ENCODE measurements around the gene HAP1.
A peak's percentile ranks its signal among the peaks of the same experiment; 100 is the strongest.

Gene HAP1

DNA sequence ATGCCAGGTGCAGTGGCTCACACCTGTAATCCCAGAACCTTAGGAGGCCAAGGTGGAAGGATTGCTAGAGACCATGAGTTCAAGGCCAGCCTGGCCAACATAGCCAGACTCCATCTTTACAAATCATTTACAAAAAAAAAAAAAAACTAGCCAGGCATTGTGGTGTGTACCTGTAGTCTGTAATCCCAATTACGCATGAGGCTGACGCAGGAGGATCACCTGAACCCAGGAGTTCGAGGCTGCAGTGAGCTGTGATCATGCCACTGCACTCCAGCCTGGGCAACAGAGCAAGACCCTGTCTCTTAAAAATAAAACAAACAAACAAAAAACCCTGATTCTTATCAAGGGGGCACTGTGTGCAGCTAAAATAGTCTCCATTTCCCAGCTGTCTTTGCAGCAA is 16.8 kb upstream of the HAP1 start:
- DNase-seq (ENCODE audit: low read depth in 1 of 2, low spot score in 1 of 2), result no peak
- TF ChIP-seq JUND (IDR thresholded peaks at IDR 0.05; ENCODE audit: low read depth), result no peak
- in situ Hi-C loops (cut with HindIII; ENCODE audit: low pct_unique_long_range_greater_than_20kb, low sequenced_read_pairs), result no loop called here

DNA sequence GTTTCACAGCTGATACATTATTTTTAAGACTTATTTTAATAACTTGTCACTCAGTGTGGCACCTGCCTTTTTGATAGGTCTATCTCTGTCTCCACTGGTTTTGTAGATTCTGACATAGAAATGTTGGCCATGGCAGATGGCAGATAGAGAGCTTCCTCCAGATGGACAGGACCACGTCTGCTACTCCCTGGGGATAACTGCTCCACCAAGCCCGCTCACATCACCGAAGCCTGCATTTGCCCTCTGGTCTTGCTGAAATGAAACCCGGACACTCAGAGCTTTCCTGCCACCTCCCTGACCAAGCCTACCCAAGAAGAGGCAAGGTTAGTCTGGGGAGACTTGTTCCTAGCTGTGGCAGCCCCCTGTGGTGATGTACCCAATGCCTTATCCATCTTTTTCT is 16.4 kb upstream of the HAP1 start:
- TF ChIP-seq JUND (IDR thresholded peaks at IDR 0.05; ENCODE audit: low read depth), result no peak
- in situ Hi-C loops (cut with HindIII; ENCODE audit: low pct_unique_long_range_greater_than_20kb, low sequenced_read_pairs), result no loop called here
- no peak for DNase-seq (ENCODE audit: low read depth in 1 of 2, low spot score in 1 of 2)

DNA sequence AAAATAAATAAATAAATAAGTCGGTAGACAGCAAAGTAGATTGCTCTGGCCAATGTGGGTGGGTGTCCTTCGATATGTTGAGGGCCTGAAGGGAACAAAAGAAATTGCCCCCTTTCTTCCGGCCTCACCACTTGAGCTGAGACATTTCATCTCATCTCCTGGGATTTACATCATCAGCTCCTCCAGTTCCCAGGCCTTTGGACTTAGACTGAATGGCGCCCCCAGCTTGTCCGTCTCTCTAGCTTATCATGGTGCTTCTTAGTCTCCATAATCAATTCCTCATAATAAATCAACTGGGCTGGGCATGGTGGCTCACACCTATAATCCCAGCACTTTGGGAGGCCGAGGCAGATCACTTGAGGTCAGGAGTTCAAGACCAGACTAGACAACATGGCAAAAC is 13.8 kb upstream of the HAP1 start:
- no peak for DNase-seq (ENCODE audit: low read depth in 1 of 2, low spot score in 1 of 2)
- in situ Hi-C loops (cut with HindIII; ENCODE audit: low pct_unique_long_range_greater_than_20kb, low sequenced_read_pairs), result no loop called here
- no peak for TF ChIP-seq JUND (IDR thresholded peaks at IDR 0.05; ENCODE audit: low read depth)

DNA sequence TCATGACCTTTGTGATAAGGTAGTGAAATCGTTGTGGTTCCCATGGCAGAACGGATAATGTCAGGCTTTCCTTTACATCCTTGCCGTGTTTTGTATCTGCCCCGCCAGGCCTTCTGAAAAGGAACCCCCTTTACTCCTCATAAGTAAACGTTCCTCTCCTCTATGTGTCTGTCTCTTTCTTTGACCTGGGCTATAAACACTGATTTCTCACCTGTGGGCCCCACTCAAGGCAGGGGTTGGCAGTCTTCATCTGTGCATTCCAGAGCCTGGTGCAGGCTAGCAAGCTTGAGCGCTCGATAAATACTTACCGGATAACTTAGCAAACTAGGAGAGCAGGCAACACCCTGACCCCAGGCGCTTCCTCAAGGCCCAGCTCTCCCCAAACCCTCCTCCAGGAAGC is 7.3 kb upstream of the HAP1 start:
- TF ChIP-seq JUND (IDR thresholded peaks at IDR 0.05; ENCODE audit: low read depth), result no peak
- no peak for DNase-seq (ENCODE audit: low read depth in 1 of 2, low spot score in 1 of 2)
- in situ Hi-C loops (cut with HindIII; ENCODE audit: low pct_unique_long_range_greater_than_20kb, low sequenced_read_pairs), result no loop called here

DNA sequence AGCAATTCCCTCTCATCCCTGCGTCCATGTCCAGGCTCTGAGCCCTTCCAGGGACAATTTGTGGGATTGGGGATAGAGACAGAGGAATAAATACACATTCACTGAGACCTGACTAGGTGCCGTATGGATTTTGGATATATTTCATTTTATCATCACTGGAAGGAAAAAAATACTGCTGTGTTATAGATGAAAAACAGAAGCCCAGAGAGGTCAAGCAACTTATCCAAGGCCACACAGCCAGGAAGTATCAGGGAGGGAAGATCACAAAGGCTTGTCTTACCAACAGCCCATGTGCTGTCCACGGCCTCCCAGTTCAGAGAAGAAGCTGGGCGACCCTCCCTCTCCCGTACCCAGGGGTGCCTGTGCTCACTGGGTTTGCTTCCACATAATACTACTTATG is 6.1 kb upstream of the HAP1 start:
- no peak for TF ChIP-seq JUND (IDR thresholded peaks at IDR 0.05; ENCODE audit: low read depth)
- in situ Hi-C loops (cut with HindIII; ENCODE audit: low pct_unique_long_range_greater_than_20kb, low sequenced_read_pairs), result no loop called here

DNA sequence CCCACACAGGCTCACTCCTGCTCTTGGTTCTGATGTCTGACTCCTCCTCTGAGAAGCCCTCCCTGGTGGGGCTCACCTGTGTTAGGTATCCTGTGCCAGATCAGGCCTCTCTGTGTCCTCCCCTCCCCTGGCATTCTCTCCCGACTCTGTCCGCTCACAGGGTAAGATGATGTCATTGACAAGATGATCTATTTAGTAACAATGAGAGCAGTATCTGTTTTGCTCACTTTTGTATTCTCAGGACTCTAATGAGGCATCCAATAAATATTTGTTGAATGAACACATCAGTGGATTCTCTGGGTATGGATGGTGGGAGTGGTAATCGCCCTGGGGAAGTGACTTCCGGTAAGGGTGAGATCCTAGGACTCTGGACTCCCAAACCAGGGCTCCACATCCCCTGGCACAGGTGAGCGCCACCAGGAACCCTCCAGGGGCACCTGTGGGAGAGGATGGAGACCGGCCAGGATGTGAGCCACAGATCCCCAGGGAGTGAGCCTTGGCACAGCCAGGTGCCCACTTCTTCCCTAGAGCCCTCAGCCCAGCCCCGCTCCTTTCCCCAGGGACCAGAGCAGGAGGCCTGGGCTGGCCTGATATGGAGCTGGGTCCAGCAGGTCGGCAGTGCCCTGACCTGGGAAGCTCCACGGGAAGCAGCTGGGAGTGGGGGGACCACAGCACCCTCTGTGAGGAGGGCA is 5.4 kb upstream of the HAP1 start:
- in situ Hi-C loops (cut with HindIII; ENCODE audit: low pct_unique_long_range_greater_than_20kb, low sequenced_read_pairs), result no loop called here
- DNase-seq (ENCODE audit: low read depth in 1 of 2, low spot score in 1 of 2), result no peak
- TF ChIP-seq JUND (IDR thresholded peaks at IDR 0.05; ENCODE audit: low read depth), result no peak

More for the DNA sequence above, 6.1 kb upstream of the HAP1 start:
- DNase-seq (ENCODE audit: low read depth in 1 of 2, low spot score in 1 of 2), result no peak

DNA sequence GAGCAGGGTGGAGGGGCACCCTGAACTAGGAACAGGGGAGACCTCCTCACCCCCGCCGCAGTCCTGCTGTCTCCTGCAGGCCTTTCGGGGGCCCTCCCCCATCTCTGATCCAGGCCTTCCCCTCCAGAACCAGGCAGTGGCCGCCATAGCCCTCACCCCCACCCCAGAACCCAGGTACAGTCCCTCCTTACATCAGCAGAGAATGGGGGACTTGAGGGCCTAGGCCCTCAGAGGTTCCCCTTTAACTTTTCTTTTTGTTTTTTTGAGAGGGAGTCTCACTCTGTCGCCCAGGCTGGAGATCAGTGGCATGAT is 4.3 kb upstream of the HAP1 start:
- DNase-seq (ENCODE audit: low read depth in 1 of 2, low spot score in 1 of 2), result no peak
- in situ Hi-C loops (cut with HindIII; ENCODE audit: low pct_unique_long_range_greater_than_20kb, low sequenced_read_pairs), result no loop called here

DNA sequence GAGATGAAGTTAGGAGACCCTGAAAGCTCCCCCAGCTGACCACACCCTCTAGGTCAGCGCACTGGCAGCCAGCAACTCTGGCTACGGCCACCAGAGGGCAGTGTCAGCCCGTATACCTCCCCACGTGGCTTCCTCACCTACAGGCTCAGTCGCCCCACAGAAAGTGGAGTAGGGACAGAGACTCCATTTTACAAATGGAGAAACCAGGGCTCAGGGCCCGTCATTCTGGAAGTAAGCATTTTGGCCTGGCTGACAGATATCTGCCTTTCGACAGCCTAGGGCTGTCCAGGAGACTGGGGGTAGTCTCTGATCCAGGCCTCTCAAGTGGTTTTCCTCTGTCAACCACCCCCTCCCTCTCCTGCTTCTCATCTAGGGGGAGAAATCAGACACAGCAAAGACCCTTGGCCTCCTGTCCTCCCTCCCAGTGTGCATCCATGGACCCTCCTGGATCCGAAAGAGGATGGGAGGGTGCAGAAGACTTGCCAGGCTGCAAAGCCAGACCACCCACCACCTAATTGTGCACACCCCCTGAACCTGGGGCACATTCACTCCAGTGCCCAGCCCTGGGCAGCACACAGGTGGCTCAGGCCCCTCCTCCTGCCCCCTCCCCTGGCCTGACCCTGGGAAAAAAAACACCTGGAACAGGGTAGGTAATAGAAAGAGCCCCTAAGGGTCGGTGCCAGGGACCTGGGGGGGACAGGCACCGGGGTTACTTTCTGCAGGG is 3.8 kb upstream of the HAP1 start:
- in situ Hi-C loops (cut with HindIII; ENCODE audit: low pct_unique_long_range_greater_than_20kb, low sequenced_read_pairs), result no loop called here
- no peak for TF ChIP-seq JUND (IDR thresholded peaks at IDR 0.05; ENCODE audit: low read depth)
- DNase-seq (ENCODE audit: low read depth in 1 of 2, low spot score in 1 of 2), result peak; percentile 89

More for the DNA sequence above, 4.3 kb upstream of the HAP1 start:
- TF ChIP-seq JUND (IDR thresholded peaks at IDR 0.05; ENCODE audit: low read depth), result no peak

DNA sequence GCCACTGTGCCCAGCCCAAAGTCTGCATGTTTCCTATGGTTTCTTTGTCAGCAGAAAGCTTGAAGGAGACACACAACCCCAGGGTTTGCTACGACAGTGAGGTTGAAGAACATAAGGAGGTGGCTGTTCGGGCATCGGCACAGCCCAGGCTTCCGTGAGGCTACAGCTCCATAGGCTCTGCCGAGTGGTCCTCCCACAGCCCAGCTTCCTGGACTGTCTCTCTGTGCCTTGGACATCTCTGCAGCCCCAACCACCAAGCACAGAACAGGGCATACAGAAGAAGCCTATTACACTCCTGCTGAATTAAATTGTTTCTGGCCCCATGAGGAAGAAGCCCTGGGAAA is 3.2 kb upstream of the HAP1 start:
- DNase-seq (ENCODE audit: low read depth in 1 of 2, low spot score in 1 of 2), result no peak

DNA sequence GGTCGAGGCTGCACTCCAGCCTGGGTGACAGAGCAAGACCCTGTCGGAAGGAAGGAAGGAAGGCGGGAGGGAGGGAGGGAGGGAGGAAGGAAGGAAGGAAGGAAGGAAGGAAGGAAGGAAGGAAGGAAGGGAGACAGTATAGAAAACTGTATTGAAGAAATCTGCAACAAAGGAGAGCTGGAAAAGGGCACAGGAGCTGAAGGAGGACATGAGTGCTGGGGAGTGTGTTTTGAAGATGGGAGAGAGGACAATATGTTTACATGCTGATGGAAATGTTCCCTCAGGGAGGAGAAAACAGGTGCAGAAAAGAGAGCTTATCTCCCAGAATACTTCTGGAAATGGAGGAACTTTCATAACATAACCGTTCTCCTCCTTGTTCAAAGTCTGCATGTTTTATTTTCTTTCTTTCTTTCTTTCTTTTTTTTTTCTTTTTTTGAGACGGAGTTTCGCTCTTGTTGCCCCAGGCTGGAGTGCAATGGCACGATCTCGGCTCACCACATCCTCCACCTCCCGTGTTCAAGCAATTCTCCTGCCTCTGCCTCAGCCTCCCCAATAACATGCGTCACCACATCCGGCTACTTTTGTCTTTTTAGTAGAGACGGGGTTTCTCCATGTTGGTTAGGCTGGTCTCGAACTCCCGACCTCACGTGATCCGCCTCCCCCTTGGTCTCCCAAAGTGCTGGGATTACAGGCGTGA is 2.7 kb upstream of the HAP1 start:
- in situ Hi-C loops (cut with HindIII; ENCODE audit: low pct_unique_long_range_greater_than_20kb, low sequenced_read_pairs), result no loop called here
- no peak for DNase-seq (ENCODE audit: low read depth in 1 of 2, low spot score in 1 of 2)
- no peak for TF ChIP-seq JUND (IDR thresholded peaks at IDR 0.05; ENCODE audit: low read depth)

More for the DNA sequence above, 3.2 kb upstream of the HAP1 start:
- no peak for TF ChIP-seq JUND (IDR thresholded peaks at IDR 0.05; ENCODE audit: low read depth)
- in situ Hi-C loops (cut with HindIII; ENCODE audit: low pct_unique_long_range_greater_than_20kb, low sequenced_read_pairs), result no loop called here

DNA sequence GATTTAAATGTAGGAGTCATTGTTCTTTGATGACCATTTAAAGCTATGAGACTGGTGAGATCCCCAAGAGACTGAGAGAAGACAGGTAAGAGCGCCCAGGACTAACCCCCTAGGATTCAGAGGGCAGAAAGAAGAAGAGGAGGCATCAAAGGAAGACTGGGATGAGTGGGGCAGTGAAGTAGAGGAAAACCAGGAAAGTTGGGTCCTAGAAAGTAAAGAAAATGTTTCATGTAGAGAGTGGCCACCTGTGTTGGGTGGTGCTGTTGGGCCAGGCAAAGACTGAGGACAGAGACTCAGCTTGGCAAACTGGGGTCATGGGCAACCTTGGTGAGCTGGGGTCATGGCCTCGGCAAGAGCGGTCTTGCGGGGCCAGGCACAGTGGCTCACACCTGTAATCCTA is 1.3 kb upstream of the HAP1 start:
- in situ Hi-C loops (cut with HindIII; ENCODE audit: low pct_unique_long_range_greater_than_20kb, low sequenced_read_pairs), result no loop called here
- no peak for DNase-seq (ENCODE audit: low read depth in 1 of 2, low spot score in 1 of 2)
- TF ChIP-seq JUND (IDR thresholded peaks at IDR 0.05; ENCODE audit: low read depth), result no peak

DNA sequence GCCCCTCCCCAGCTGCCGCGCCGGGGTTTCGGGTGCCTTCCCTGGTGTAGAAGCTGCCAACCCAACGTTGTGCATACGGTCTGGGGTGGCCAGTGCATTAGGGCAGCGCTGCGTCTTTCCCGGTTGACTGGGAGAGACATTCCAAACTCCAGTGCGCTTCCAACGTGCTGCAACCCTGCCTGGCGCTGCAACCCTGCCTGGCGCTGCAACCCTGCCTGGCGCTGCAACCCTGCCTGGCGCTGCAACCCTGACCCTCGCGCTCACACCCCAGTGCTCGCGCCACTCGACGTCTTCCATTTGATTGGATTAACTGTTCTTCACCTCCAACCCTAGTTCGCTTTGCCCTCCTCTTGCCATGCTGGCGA is 488 bp upstream of the HAP1 start:
- DNase-seq (ENCODE audit: low read depth in 1 of 2, low spot score in 1 of 2), result no peak
- in situ Hi-C loops (cut with HindIII; ENCODE audit: low pct_unique_long_range_greater_than_20kb, low sequenced_read_pairs), result no loop called here
- no peak for TF ChIP-seq JUND (IDR thresholded peaks at IDR 0.05; ENCODE audit: low read depth)

DNA sequence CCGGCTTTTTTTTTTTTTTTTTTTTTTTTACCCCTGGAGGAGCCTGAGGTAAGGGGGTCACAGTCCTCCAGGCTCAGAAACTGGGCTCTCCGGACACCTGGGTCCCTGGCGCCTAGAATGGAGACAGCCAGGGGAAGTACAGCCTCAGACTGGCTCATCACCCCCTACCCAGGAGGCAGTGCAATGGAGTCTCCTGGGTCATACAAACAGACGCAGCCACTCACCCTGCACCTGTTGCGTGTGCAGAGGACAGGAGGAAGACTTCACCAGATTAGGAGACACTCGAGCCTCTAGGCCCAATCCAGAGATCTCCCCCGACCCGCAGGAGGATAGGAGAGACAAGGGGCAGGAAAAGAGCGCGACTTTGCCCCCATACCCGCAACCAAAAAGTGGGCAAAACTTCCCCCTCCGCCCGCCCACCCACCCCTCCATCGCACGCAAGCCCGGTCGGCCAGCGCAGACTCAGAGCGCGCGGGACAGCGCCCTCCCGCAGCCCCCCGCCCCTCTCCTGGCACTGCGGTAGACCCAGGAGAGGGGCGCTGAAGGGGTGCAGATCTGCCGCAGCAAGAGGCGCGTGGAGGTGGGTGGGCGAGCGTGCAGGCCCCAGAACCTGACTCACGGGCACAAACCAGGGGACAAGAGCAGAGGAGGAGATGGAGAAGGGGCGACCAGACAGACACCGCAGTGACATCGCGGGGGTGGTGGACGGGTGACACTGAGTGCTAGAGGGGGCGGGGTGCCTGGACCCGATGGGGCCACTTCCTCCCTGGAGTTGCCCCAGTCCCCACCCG is 900 bp downstream of the HAP1 start:
- TF ChIP-seq JUND (IDR thresholded peaks at IDR 0.05; ENCODE audit: low read depth), result no peak
- no peak for DNase-seq (ENCODE audit: low read depth in 1 of 2, low spot score in 1 of 2)
- in situ Hi-C loops (cut with HindIII; ENCODE audit: low pct_unique_long_range_greater_than_20kb, low sequenced_read_pairs), result no loop called here

Measured in T47D (cell line).